Lower lobe of right lung (tissue), 2 donors: ENCODE results near the gene CDKN2B. TPM values are rescaled to one million over a fixed set of nuclear protein-coding genes. Genes with fewer than 3 reads are reported as not detected.

ENCODE experiments used
- ATAC-seq, 2 donors: fragments of 200-7000 bp; cut with Tn5 transposase; one replicate each; pipeline ENCODE4 v1.9.1; 2020 to 2022; ENCODE audit warnings: mild to moderate bottlenecking in 2 of 2, moderate library complexity in 2 of 2
- DNase-seq: peaks from one replicate; pipeline ENCODE4 v3.0.0-alpha.2; 2020
- H3K27ac ChIP-seq: fragments of 200-600 bp; one replicate; pipeline ENCODE4 v1.8.0; 2022
- H3K27me3 ChIP-seq: fragments of 200-600 bp; one replicate; pipeline ENCODE4 v1.8.0; 2022; ENCODE audit warnings: low read depth
- H3K36me3 ChIP-seq: fragments of 200-600 bp; one replicate; pipeline ENCODE4 v1.8.0; 2022; ENCODE audit warnings: mild to moderate bottlenecking
- H3K4me1 ChIP-seq: fragments of 200-600 bp; one replicate; pipeline ENCODE4 v1.8.0; 2022
- H3K4me3 ChIP-seq: fragments of 200-600 bp; one replicate; pipeline ENCODE4 v1.8.0; 2022; ENCODE audit warnings: mild to moderate bottlenecking
- H3K9me3 ChIP-seq: fragments of 200-600 bp; one replicate; pipeline ENCODE4 v1.8.0; 2022
- intact Hi-C: fragments of 100-400 bp; cut with DNase I; formaldehyde crosslinking; loops from one replicate; pipeline ENCODE4 v1.11.0; 2022
- total RNA-seq: library from RNA; stranded (reverse); fragmentation: NEBNext Ultra II Directional; extraction: Animal tissue kit (Norgen Biotek cat#: 25700); gene quantifications from one replicate; pipeline ENCODE4 v1.2.1, GENCODE V29; 2021
- TF ChIP-seq, protein P1 (sequence below): fragments of 200-600 bp; IDR thresholded peaks from one replicate; pipeline ENCODE4 v1.8.0; 2022; ENCODE audit warnings: antibody characterized with exemption, mild to moderate bottlenecking
- donor health status: DM: no; HTN: yes; CAD: no; lungs with severe emphysema.

The CDKN2B gene
- total RNA-seq, 1 donor from 2014 or later, result 17.9 TPM

DNA sequence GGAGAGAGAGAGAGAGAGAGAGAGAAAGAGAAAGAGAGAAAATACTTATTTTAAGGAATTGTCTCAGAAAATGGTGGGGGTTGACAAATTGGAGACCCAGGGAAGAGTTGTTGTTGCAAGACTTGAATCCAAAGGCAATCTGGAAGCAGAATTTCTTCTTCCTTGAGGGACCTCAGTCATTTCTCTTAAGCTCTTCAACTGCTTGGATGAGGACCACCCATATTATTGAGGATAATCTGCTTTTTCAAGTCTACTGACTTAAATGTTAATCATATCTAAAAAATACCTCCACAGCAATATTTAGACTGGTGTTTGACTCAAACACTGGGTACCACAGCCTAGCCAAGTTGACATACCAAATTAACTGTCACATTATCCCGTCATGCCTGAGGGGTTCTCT is 11.6 kb downstream of the CDKN2B start:
- Histone ChIP-seq H3K4me3 (no peak overlapping the region), H3K36me3 (no peaks in the 10 kb centered on the region), H3K27me3 (peaks cover 8% of the 10 kb centered on the region), H3K27ac (no peak overlapping the region), H3K4me1 (peaks cover 14% of the 10 kb centered on the region), H3K9me3 (no peaks in the 10 kb centered on the region)
- DNase-seq, result no peak
- ATAC-seq, result no peak
- intact Hi-C loops, result no loop called here
- TF ChIP-seq, protein P1, sequence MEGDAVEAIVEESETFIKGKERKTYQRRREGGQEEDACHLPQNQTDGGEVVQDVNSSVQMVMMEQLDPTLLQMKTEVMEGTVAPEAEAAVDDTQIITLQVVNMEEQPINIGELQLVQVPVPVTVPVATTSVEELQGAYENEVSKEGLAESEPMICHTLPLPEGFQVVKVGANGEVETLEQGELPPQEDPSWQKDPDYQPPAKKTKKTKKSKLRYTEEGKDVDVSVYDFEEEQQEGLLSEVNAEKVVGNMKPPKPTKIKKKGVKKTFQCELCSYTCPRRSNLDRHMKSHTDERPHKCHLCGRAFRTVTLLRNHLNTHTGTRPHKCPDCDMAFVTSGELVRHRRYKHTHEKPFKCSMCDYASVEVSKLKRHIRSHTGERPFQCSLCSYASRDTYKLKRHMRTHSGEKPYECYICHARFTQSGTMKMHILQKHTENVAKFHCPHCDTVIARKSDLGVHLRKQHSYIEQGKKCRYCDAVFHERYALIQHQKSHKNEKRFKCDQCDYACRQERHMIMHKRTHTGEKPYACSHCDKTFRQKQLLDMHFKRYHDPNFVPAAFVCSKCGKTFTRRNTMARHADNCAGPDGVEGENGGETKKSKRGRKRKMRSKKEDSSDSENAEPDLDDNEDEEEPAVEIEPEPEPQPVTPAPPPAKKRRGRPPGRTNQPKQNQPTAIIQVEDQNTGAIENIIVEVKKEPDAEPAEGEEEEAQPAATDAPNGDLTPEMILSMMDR, result no peak

DNA sequence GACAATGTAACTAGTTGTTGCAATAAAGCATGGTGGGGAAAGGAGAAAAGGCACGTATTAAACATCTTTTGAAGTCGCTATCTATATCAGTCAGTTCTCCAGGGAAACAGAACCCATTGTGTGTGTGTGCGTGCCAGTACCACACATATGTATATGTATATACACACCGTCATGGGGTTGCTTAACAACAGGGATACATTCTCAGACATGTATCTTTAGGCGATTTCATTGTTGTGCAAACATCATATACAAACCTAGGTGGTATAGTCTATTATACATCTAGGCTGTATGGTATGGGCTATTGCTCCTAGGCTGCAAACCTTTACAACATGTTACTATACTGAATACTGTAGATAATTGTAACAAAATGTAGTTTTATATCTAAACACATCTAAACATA is 12.2 kb downstream of the CDKN2B start:
- no peaks in the 10 kb centered on the region for H3K9me3 ChIP-seq
- peaks cover 9% of the 10 kb centered on the region for H3K27me3 ChIP-seq
- TF ChIP-seq, protein P1, result no peak
- no peak overlapping the region for H3K27ac ChIP-seq
- no peaks in the 10 kb centered on the region for H3K36me3 ChIP-seq
- H3K4me3 ChIP-seq, result no peak overlapping the region
- no peak for DNase-seq
- intact Hi-C loops, result no loop called here
- no peak for ATAC-seq
- H3K4me1 ChIP-seq, result peaks cover 14% of the 10 kb centered on the region

DNA sequence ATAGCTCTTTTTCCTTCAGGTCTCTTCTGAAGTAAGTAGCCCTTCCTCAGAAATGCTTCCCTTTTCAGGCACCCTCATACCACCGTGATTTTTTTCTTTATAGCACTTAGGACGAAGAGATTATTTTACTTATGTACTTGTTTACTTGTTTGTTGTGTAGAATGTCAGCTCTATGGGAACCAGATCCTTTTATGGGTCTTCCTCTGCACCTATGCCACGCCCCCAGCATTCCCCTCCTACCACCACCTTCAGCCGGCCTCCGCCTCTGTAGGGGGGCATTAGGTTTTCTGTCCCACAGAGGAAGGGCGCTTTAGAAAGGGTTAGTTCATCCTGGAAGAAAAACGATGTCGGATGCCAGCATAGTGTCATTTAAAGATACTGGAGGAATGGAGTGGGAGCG is 12.7 kb downstream of the CDKN2B start:
- H3K4me3 ChIP-seq, result peak overlapping the region; percentile 83
- peaks cover 13% of the 10 kb centered on the region for H3K27me3 ChIP-seq
- no peak overlapping the region for H3K27ac ChIP-seq
- DNase-seq (no peak), ATAC-seq (no peak)
- no peaks in the 10 kb centered on the region for H3K9me3 ChIP-seq
- intact Hi-C loops, result no loop called here
- TF ChIP-seq, protein P1, result no peak
- no peaks in the 10 kb centered on the region for H3K36me3 ChIP-seq
- peaks cover 14% of the 10 kb centered on the region for H3K4me1 ChIP-seq

DNA sequence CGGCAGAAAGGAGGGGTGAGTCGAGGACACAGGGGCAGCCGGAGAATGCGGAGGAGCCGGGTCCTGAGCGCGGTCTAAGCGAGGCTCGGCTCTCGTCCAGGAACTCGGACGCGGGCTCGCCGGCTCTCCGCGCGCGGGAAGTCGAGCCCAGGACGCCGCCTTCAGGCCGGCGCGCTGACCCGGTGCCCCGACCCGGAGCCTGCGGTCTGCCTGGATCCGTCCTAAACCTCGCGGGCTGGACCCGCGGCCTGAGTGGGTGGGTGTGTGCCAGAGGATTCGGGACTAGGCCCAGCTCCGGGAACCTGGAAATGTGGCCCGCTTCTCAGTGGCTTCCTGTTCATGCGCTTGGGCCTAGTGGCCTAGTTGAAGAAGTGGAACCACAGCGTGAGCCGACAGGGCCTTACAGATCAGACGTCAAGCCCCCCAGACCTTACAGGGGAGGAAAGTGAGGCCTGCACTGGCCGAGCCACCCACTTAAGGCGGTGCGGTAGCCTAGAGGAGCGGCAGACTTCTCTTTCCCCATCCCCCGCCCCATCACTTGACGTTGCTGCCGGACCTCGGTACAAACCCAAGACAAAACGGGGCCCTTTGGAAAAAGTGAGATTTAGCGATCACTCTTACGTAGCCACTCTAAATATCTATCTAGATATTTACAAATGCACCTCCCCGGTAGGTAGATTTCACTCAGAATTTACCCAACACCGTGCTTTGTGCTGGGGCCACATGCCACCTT is 13.3 kb downstream of the CDKN2B start:
- H3K36me3 ChIP-seq, result no peaks in the 10 kb centered on the region
- DNase-seq (peak; percentile 72), ATAC-seq (peak; percentile 67 to 83)
- H3K4me1 ChIP-seq, result peaks cover 14% of the 10 kb centered on the region
- H3K9me3 ChIP-seq, result no peaks in the 10 kb centered on the region
- H3K27ac ChIP-seq, result peak overlapping the region; percentile 93
- peak overlapping the region; percentile 83 for H3K4me3 ChIP-seq
- intact Hi-C loops, result no loop called here
- H3K27me3 ChIP-seq, result peaks cover 19% of the 10 kb centered on the region
- TF ChIP-seq, protein P1, result peak; percentile 33

DNA sequence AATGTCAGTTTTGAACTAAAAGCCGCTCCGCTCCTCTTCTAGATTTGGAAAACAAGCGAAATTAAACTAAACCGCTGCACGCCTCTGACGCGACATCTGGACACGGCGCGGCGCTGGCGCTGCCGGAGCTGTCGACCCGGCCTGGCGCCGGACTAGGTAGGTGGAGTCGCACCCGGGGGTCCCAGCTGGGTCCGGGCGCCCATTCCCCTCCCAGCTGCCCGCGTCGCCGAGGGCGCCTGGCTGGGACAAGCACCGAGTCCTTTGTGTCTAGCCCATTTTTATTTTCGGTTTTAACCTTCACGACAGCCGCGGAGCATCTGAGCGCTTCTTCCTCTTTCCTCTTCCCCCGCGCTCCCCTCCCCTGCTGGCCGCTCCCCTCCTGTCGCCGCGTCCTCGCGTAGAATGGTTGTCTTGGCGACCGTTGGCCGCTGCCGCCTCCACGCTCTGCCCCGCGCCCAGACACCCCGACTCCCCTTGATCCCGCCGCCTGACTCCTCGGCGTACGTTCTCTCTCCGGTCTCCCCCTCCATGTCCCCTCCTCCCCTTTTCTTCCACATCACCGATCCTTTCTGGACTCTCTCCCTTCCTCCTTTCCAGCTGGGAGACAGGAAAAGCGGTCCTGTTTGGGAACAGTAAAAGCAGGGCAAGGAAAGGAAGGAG is 14.0 kb downstream of the CDKN2B start:
- DNase-seq, result peak; percentile 88
- TF ChIP-seq, protein P1, result no peak
- H3K27ac ChIP-seq, result peak overlapping the region; percentile 93
- peaks cover 14% of the 10 kb centered on the region for H3K4me1 ChIP-seq
- ATAC-seq, result peak; percentile 91 to 94
- peak overlapping the region; percentile 83 for H3K4me3 ChIP-seq
- no peaks in the 10 kb centered on the region for H3K9me3 ChIP-seq
- intact Hi-C loops, result no loop called here
- peaks cover 24% of the 10 kb centered on the region for H3K27me3 ChIP-seq
- H3K36me3 ChIP-seq, result no peaks in the 10 kb centered on the region
